Cardiac fibroblast (primary cell): ENCODE data around the gene ADARB1.

ENCODE experiments used
- DNase-seq, 2 donors: peaks; one replicate each; pipeline versions ENCODE4 v3.0.0 to v3.0.0-alpha.2; 2010; ENCODE audit warnings: low read depth in 2 of 2
- H3K4me3 ChIP-seq, 2 donors: replicated peaks in 1 of 2; 1 replicate in 1 of 2; 2 replicates in 1 of 2; pipeline ENCODE4 v1.5.1; 2011; ENCODE audit warnings: low read depth in 2 of 2, low read length in 2 of 2, mild to moderate bottlenecking in 2 of 2, moderate library complexity in 1 of 2
- CTCF ChIP-seq: IDR thresholded peaks from one replicate; pipeline ENCODE4 v1.5.1; 2011; ENCODE audit warnings: low read depth, mild to moderate bottlenecking, low read length, inconsistent platforms

ADARB1 gene

GRCh38 chr21:45071078-45071873 lies 3.1 kb upstream of the ADARB1 start:
- TF ChIP-seq CTCF, result no peak
- H3K4me3 ChIP-seq, result no peak overlapping the region
- no peak for DNase-seq

GRCh38 chr21:45071874-45072737 lies 2.3 kb upstream of the ADARB1 start:
- no peak for DNase-seq
- no peak for TF ChIP-seq CTCF
- no peak overlapping the region for H3K4me3 ChIP-seq

GRCh38 chr21:45072738-45073300 lies 1.6 kb upstream of the ADARB1 start:
- no peak for TF ChIP-seq CTCF

DNA sequence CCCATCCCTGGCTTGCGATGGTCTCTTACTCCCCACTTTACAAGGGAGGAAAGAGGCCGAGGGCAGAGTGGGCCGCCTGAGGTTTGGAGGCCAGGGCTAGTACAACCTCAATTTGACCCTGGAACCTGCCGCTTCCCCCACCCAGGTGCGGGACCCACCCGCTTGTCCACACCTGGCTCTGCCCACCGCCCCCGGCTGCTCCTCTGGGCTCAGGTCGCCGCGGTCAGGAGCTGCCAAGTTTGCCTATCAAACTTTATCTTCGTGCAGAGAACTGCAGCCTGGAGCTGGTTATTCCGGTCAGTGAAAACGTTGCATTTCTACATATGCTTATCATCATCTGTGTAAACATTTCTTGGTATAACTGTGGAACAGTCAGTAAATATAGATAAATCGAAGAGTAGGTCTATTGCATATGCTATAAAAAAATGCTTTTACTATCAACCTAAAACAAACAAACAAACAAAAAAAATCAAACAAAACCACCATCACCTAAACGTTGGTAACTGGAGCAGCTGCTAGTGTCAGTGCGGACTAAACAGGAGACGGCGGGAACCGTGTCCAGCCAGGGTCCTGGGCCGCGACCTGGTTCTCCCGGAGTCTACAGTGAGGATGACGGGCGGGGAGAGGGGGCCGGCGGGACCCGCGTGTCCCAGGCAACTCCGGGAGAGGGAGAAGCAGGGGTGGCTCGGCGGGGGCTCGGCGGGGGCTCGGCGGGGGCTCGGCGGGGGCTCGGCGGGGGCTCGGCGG lies 906 bp upstream of the ADARB1 start:
- H3K4me3 ChIP-seq, result peak overlapping the region; percentile 67 to 88
- no peak for TF ChIP-seq CTCF
- DNase-seq, result peak in 1 of 2 donors; percentile 25

More at GRCh38 chr21:45072738-45073300, 1.6 kb upstream of the ADARB1 start:
- DNase-seq, result no peak
- no peak overlapping the region for H3K4me3 ChIP-seq

DNA sequence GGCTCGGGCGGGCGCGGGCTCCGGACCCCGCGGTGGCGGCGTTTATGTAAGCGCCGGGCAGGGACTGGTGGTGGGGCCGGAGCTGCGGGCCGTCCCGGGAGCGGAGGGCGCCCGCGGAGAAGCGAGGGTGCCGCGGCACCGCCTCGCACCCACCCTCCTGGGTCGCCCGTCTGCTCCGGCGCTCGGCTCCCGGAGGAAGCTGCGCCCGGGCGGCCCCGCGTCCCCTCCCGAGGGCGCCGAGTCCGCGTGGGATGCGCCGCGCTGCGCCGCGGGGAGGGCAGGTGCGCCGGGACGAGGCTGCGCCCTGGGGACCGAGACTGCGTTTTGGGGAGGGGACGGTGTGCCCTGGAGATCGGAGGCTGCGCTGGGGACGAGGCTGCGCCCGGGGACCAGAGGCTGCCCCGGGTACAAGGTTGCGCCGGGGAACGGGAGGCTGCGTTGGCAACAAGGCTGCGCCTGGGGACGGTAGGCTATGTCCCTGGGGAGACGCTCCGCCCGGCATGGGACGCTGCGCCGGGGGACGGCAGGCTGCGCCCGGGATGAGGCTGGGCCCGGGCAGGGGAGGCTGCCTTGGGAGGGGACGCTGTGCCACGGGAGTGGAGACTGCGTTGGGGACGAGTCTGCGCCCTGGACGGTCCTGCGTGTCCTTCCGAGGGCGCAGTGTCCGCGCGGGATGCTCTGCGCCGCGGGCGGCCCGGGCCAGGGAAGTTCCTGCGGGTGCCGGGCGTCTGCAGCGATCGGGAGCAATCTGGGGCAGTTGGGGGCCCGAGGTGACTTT lies 627 bp downstream of the ADARB1 start:
- DNase-seq, result peak in 1 of 2 donors; percentile 33
- TF ChIP-seq CTCF, result no peak
- H3K4me3 ChIP-seq, result peak overlapping the region; percentile 82 to 86
